Ovary (tissue), 3 donors: ENCODE data around the gene MINDY1.

Experiments used
- EP300 ChIP-seq: sonication (generic); formaldehyde crosslinking; IDR thresholded peaks from one replicate; pipeline ENCODE4 v1.6.1; 2017; ENCODE audit warnings: antibody characterized with exemption
- TF ChIP-seq, protein P1 (sequence below), 3 donors: fragments of 450-650 bp in 2 of 3; fragments of 200-600 bp in 1 of 3; IDR thresholded peaks; one replicate each; pipeline versions ENCODE4 v1.5.1 to v1.8.0; 2016 to 2022; ENCODE audit warnings: antibody characterized with exemption in 3 of 3, mild to moderate bottlenecking in 1 of 3
- donor health status: DM: no; HTN: no; CAD: no.

DNA sequence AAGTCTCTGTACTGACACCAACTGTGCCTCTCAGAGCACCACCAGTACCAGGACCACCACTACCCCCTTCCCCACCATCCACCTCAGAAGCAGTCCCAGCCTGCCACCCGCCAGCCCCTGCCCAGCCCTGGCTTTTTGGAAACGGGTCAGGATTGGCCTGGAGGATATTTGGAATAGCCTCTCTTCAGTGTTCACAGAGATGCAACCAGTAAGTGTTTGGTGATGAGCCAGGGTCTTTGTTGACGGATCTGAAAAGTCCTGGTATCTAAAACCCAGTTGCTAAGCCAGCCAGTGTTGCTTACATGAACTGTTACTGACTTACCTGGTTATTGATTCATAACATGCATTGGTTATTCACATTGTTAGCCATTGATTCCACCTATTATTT lies 41.9 kb upstream of the MINDY1 start:
- no peak for TF ChIP-seq EP300
- TF ChIP-seq, protein P1, sequence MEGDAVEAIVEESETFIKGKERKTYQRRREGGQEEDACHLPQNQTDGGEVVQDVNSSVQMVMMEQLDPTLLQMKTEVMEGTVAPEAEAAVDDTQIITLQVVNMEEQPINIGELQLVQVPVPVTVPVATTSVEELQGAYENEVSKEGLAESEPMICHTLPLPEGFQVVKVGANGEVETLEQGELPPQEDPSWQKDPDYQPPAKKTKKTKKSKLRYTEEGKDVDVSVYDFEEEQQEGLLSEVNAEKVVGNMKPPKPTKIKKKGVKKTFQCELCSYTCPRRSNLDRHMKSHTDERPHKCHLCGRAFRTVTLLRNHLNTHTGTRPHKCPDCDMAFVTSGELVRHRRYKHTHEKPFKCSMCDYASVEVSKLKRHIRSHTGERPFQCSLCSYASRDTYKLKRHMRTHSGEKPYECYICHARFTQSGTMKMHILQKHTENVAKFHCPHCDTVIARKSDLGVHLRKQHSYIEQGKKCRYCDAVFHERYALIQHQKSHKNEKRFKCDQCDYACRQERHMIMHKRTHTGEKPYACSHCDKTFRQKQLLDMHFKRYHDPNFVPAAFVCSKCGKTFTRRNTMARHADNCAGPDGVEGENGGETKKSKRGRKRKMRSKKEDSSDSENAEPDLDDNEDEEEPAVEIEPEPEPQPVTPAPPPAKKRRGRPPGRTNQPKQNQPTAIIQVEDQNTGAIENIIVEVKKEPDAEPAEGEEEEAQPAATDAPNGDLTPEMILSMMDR (IDR thresholded peaks at IDR 0.05) = no peak
